OCI-LY3 (cell line): Measurements from ENCODE around the gene COQ8B.
"Not testable (repeated sequence)": the region's sequence is repeated elsewhere in the genome, so short reads cannot be mapped to it uniquely, and the experiment has no call there.

Experiments
- H2AFZ ChIP-seq: fragments of 200-600, 300-600 bp; shearing (Covaris generic); 2 replicates; pipeline ENCODE4 v1.6.0; 2014; ENCODE audit warnings: antibody characterized with exemption, low read depth, low read length
- H3K27ac ChIP-seq: fragments of 200-600, 300-600 bp; sonication (generic); 2 replicates; pipeline ENCODE4 v1.5.1; 2014; ENCODE audit warnings: mild to moderate bottlenecking, low read length, moderate library complexity, mixed read lengths
- H3K27me3 ChIP-seq: fragments of 200-600, 300-600 bp; sonication (generic); 2 replicates; pipeline ENCODE4 v1.6.1; 2014; ENCODE audit warnings: low read depth, low read length, mixed read lengths
- H3K36me3 ChIP-seq: fragments of 200-600, 300-600 bp; sonication (generic); replicated peaks from 2 replicates; pipeline ENCODE3; 2014; ENCODE audit warnings: low read depth, low read length, mixed read lengths
- H3K4me1 ChIP-seq: fragments of 300-600, 200-600 bp; sonication (generic); 2 replicates; pipeline ENCODE4 v1.6.1; 2014; ENCODE audit warnings: low read length, mixed read lengths
- H3K4me2 ChIP-seq: fragments of 200-600, 300-600 bp; sonication (generic); 2 replicates; pipeline ENCODE4 v1.6.1; 2014; ENCODE audit warnings: low read length, mixed read lengths
- H3K4me3 ChIP-seq: fragments of 300-600, 200-600 bp; sonication (generic); 2 replicates; pipeline ENCODE4 v1.5.1; 2014; ENCODE audit warnings: antibody characterized with exemption, mild to moderate bottlenecking, low read length, moderate library complexity
- H3K79me2 ChIP-seq: fragments of 300-600, 200-600 bp; shearing (Covaris generic); 2 replicates; pipeline ENCODE4 v1.6.1; 2014; ENCODE audit warnings: mild to moderate bottlenecking, low read length, mixed read lengths
- H3K9ac ChIP-seq: fragments of 300-600, 200-600 bp; shearing (Covaris generic); 2 replicates; pipeline ENCODE4 v1.6.0; 2014; ENCODE audit warnings: mild to moderate bottlenecking, low read length, moderate library complexity
- H3K9me3 ChIP-seq: fragments of 200-600, 300-600 bp; shearing (Covaris generic); 2 replicates; pipeline ENCODE4 v1.6.1; 2014; ENCODE audit warnings: low read length, mixed read lengths; ENCODE audit not compliant: insufficient read depth
- H4K20me1 ChIP-seq: fragments of 200-600, 300-600 bp; sonication (generic); 2 replicates; pipeline ENCODE4 v1.6.1; 2016; ENCODE audit warnings: low read length, mixed read lengths; ENCODE audit not compliant: insufficient read depth
- EZH2phosphoT487 ChIP-seq: fragments of 200-600 bp; shearing (Covaris generic); IDR thresholded peaks from 2 replicates; pipeline ENCODE4 v1.6.1; 2018; ENCODE audit warnings: antibody characterized with exemption, mixed run types, low read depth
- TF ChIP-seq, protein P1 (sequence below): fragments of 200-600, 300-600 bp; sonication (generic); IDR thresholded peaks from 2 replicates; pipeline ENCODE4 v1.5.1; 2014; ENCODE audit warnings: antibody characterized with exemption, low read length, low read depth

Gene COQ8B

DNA sequence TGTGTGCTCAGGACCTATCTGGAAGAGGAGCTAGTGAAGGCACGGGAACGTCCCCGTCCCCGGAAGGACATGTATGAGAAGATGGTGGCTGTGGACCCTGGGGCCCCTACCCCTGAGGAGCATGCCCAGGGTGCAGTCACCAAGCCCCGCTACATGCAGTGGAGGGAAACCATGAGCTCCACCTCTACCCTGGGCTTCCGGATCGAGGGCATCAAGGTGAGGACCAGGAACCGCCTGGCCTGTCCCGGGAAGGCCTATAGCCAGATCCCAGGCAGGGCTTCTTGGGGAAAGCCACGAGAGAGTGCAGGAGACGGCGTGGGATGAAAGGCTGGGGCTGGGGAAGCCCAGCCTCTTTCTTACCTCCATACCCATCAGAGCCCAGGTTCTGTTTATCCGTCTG, 16.5 kb upstream of the COQ8B start:
- H3K4me3 ChIP-seq: no peak overlapping the region
- H3K27me3 ChIP-seq: no peaks in the 10 kb centered on the region
- no peaks in the 10 kb centered on the region for H4K20me1 ChIP-seq
- no peak overlapping the region for H3K27ac ChIP-seq
- H3K4me1 ChIP-seq: no peaks in the 10 kb centered on the region
- H3K79me2 ChIP-seq: no peaks in the 10 kb centered on the region
- H3K4me2 ChIP-seq: no peak overlapping the region
- no peak for TF ChIP-seq EZH2phosphoT487
- H3K9me3 ChIP-seq: no peaks in the 10 kb centered on the region
- no peak overlapping the region for H3K9ac ChIP-seq
- peaks cover 43% of the 10 kb centered on the region for H3K36me3 ChIP-seq
- H2AFZ ChIP-seq: no peak overlapping the region

DNA sequence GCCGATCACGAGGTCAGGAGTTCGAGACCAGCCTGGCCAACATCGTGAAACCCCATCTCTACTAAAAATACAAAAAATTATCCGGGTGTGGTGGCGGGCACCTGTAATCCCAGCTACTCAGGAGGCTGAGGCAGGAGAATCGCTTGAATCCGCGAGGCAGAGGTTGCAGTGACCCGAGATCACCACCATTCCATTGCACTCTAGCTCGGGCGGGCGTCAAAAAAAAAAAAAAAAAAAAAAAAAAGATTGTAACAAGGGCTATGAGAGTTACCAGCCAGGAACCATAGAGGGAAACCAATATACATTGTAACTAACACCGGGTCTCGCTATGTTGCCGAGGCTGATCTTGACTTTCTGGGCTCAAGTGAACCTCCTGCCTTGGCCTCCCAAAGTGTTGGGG, 15.6 kb upstream of the COQ8B start:
- peaks cover 43% of the 10 kb centered on the region for H3K36me3 ChIP-seq
- H3K4me1 ChIP-seq, H3K9ac ChIP-seq, H3K4me2 ChIP-seq, H3K4me3 ChIP-seq, H3K27ac ChIP-seq, H2AFZ ChIP-seq, H4K20me1 ChIP-seq, H3K79me2 ChIP-seq, H3K9me3 ChIP-seq, H3K27me3 ChIP-seq: not testable (repeated sequence)

DNA sequence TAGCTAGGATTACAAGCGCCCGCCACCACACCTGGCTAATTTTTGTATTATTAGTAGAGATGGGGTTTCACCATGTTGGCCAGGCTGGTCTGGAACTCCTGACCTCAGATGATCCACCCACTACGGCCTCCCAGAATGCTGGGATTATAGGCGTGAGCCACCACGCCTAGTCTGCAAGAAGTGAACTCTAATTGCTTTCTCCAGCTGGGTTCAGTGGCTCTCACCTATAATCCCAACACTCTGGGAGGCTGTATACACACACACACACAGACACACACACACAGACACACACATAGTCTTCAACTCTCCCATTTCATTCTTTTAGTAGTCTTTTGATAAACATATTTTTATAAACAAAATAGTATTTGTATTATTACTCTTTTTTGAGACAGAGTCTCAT, 13.4 kb upstream of the COQ8B start:
- H4K20me1 ChIP-seq, H3K27me3 ChIP-seq, H2AFZ ChIP-seq, H3K4me1 ChIP-seq, H3K9ac ChIP-seq, H3K9me3 ChIP-seq, H3K4me2 ChIP-seq, H3K27ac ChIP-seq, H3K79me2 ChIP-seq, H3K4me3 ChIP-seq: not testable (repeated sequence)
- H3K36me3 ChIP-seq: peaks cover 37% of the 10 kb centered on the region

DNA sequence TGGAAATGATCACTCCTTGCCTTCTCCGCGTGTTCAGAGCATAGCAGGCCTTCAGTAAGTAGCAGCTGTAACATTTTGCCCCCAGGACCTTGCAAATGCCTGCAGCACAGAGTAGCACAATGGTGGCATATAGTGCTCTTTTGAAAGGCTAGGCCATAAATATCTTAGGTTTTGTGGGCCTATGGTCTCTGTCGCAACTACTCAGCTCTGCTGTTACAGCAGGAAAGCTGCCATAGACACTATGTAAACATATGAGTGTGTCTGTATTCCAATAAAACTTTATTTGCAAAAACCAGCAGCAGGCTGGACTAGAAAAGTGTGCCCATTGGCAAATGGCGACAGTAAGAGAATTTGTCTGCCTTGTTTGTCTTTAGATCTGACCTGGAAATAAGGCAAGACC, 9.6 kb upstream of the COQ8B start:
- H2AFZ ChIP-seq: no peak overlapping the region

DNA sequence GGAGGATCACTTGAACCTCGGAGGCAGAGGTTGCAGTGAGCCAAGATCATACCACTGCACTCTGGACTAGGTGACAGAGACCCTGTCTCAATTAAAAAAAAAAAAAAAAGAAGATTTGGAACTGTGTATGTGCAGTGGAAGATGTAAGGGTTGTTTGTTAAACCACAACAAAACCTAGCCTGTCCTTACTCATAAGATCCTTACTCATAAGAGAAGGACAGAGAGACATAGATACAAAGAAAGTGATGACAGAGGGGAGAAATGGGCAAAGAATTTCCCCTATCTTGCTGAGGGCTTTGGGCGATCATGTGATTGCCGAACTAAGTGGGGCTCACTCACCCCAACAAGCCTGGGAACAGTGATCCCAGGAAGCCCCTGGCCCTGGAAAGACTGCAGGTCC, 8.2 kb upstream of the COQ8B start:
- no peak overlapping the region for H3K4me3 ChIP-seq
- no peaks in the 10 kb centered on the region for H3K27me3 ChIP-seq
- H4K20me1 ChIP-seq: no peaks in the 10 kb centered on the region
- no peak overlapping the region for H3K9ac ChIP-seq
- H2AFZ ChIP-seq: no peak overlapping the region
- no peaks in the 10 kb centered on the region for H3K9me3 ChIP-seq
- H3K79me2 ChIP-seq: peaks cover 19% of the 10 kb centered on the region
- H3K36me3 ChIP-seq: peaks cover 35% of the 10 kb centered on the region
- TF ChIP-seq, protein P1, sequence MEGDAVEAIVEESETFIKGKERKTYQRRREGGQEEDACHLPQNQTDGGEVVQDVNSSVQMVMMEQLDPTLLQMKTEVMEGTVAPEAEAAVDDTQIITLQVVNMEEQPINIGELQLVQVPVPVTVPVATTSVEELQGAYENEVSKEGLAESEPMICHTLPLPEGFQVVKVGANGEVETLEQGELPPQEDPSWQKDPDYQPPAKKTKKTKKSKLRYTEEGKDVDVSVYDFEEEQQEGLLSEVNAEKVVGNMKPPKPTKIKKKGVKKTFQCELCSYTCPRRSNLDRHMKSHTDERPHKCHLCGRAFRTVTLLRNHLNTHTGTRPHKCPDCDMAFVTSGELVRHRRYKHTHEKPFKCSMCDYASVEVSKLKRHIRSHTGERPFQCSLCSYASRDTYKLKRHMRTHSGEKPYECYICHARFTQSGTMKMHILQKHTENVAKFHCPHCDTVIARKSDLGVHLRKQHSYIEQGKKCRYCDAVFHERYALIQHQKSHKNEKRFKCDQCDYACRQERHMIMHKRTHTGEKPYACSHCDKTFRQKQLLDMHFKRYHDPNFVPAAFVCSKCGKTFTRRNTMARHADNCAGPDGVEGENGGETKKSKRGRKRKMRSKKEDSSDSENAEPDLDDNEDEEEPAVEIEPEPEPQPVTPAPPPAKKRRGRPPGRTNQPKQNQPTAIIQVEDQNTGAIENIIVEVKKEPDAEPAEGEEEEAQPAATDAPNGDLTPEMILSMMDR: no peak
- TF ChIP-seq EZH2phosphoT487: no peak
- no peak overlapping the region for H3K27ac ChIP-seq
- H3K4me1 ChIP-seq: no peaks in the 10 kb centered on the region
- no peak overlapping the region for H3K4me2 ChIP-seq

More for the DNA sequence above, 9.6 kb upstream of the COQ8B start:
- TF ChIP-seq EZH2phosphoT487: no peak
- TF ChIP-seq, protein P1: no peak
- H3K4me3 ChIP-seq: no peak overlapping the region
- no peaks in the 10 kb centered on the region for H3K27me3 ChIP-seq
- peaks cover 34% of the 10 kb centered on the region for H3K36me3 ChIP-seq
- no peaks in the 10 kb centered on the region for H3K9me3 ChIP-seq
- no peak overlapping the region for H3K4me2 ChIP-seq
- H3K4me1 ChIP-seq: no peaks in the 10 kb centered on the region
- no peaks in the 10 kb centered on the region for H4K20me1 ChIP-seq
- H3K27ac ChIP-seq: no peak overlapping the region
- H3K79me2 ChIP-seq: peaks cover 8% of the 10 kb centered on the region; the same call in 1 of the 2 replicates
- H3K9ac ChIP-seq: no peak overlapping the region
